ENCODE data around the gene KDR. TPM values are rescaled to one million over a fixed set of nuclear protein-coding genes. Genes with fewer than 3 reads are reported as not detected.
A peak's percentile ranks its signal among the peaks of the same experiment; 100 is the strongest.

The KDR gene
- total and polyA plus RNA-seq, 12 donors: 9.3 to 45.7 (median 23.4) TPM

DNA sequence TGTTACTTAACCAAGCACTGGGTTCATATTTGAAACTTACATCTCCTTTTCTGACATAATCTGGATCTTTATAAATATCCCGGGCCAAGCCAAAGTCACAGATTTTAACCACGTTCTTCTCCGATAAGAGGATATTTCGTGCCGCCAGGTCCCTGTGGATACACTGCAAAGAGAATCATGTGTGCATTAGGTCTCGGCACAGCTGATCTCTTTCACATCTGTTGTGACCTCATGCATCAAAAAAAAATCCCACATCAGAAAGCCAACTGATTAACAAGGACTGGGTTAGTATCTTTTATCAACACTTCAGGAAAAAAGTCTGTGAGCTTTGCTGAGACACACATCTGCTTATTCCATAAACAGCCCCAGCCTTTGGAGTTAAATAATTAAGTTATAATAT lies 35.5 kb downstream of the KDR start:
- intact Hi-C loops (cut with DNase I): loop anchor here in 1 of 10 donors (5.0 kb wide), 1 partner anchor 32 kb away; no protein-coding TSS in a partner anchor
- Histone ChIP-seq H3K27ac (peak overlapping the region in 5 of 10 donors; percentile 20 to 73 (median 45)), H3K27me3 (no peaks in the 10 kb centered on the region), H3K36me3 (peaks cover 0 to 90% (median 4%) of the 10 kb centered on the region in 9 donors), H3K9me3 (no peaks in the 10 kb centered on the region), H3K4me3 (no peak overlapping the region), H3K4me1 (peaks cover 5 to 85% (median 43%) of the 10 kb centered on the region in 9 donors)
- peak in 7 of 8 donors; percentile 50 to 89 (median 77) for ATAC-seq
- 42 to 48% methylated on average over 6 of the region's 6 CpGs for WGBS, 2 donors
- DNase-seq: peak in 1 of 2 donors; percentile 15
- TF ChIP-seq, protein P1, sequence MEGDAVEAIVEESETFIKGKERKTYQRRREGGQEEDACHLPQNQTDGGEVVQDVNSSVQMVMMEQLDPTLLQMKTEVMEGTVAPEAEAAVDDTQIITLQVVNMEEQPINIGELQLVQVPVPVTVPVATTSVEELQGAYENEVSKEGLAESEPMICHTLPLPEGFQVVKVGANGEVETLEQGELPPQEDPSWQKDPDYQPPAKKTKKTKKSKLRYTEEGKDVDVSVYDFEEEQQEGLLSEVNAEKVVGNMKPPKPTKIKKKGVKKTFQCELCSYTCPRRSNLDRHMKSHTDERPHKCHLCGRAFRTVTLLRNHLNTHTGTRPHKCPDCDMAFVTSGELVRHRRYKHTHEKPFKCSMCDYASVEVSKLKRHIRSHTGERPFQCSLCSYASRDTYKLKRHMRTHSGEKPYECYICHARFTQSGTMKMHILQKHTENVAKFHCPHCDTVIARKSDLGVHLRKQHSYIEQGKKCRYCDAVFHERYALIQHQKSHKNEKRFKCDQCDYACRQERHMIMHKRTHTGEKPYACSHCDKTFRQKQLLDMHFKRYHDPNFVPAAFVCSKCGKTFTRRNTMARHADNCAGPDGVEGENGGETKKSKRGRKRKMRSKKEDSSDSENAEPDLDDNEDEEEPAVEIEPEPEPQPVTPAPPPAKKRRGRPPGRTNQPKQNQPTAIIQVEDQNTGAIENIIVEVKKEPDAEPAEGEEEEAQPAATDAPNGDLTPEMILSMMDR (IDR thresholded peaks at IDR 0.05): no peak

DNA sequence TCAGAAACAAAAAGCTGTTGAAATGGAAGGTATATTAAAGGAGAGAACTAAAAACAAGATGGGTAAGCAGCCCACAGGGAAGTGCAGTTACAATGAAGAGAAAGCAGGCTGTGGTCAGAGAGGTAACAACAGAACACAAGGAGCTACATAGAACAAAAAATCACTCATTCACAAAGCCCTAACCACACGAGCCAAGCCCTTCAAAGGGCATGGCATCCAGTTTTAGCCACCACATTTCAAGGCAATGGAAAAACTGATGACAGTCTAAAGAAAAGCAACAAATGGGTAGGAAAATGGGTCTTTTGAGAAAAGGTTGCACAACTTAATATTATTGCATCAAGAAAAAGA lies 37.5 kb downstream of the KDR start:
- Histone ChIP-seq H3K4me1 (peaks cover 5 to 75% (median 39%) of the 10 kb centered on the region in 9 donors), H3K9me3 (no peaks in the 10 kb centered on the region), H3K27ac (peak overlapping the region in 4 of 10 donors; percentile 4 to 57 (median 22)), H3K4me3 (no peak overlapping the region), H3K36me3 (peaks cover 0 to 89% (median 4%) of the 10 kb centered on the region in 9 donors), H3K27me3 (no peaks in the 10 kb centered on the region)
- ATAC-seq: no peak
- TF ChIP-seq, protein P1 (IDR thresholded peaks at IDR 0.05): no peak
- intact Hi-C loops (cut with DNase I): loop anchor here in 1 of 10 donors (5.0 kb wide), 1 partner anchor 34 kb away; no protein-coding TSS in a partner anchor
- DNase-seq: no peak
- WGBS, 2 donors: 40 to 58% methylated on average over 1 of the region's 1 CpG

DNA sequence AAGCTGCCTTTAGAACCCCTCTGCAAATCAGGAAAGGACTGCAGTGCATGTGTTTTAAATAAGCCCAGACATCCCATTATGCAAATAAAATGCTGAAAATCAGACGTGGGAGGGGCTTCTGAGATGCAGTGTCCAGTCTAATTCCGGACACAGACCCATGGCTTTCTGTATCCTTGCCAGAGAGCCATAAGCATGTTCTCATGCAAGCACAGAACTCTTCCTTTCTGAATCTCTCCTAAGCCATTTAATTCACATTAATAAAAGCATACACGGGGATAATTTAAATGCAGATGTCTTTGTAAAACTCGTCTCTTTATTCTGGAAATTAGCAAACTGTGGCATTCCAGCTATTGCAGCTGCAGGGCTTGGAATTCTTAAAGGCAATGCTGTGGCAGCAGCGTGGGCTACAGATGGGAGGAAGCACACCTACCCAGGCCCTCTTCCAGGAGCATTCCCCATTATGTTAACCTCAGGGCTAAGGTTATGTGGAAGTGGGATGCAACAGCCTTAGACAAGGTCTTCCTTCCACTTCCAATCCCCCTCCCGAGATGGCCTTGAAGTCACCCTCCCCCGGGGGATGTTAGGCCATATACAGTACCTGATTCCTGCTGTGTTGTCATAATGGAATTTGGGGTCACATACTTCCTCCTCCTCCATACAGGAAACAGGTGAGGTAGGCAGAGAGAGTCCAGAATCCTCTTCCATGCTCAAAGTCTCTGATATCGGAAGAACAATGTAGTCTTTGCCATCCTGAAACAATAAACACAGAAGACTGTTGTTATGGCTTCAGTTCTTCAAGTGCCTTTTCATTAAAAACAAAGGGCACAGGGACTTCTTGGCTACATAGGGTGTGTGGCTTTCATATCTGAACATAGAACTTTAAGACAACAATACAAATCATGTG lies 38.1 kb downstream of the KDR start:
- 48 to 54% methylated on average over 8 of the region's 8 CpGs for WGBS, 2 donors
- Histone ChIP-seq H3K4me3 (no peak overlapping the region), H3K27me3 (no peaks in the 10 kb centered on the region), H3K36me3 (peaks cover 0 to 89% (median 4%) of the 10 kb centered on the region in 9 donors), H3K4me1 (peaks cover 5 to 69% (median 39%) of the 10 kb centered on the region in 9 donors), H3K9me3 (no peaks in the 10 kb centered on the region), H3K27ac (peak overlapping the region in 3 of 10 donors; percentile 4 to 57 (median 29))
- DNase-seq (no peak), ATAC-seq (peak in 2 of 8 donors; percentile 10 to 19)
- TF ChIP-seq, protein P1 (IDR thresholded peaks at IDR 0.05): no peak
- intact Hi-C loops (cut with DNase I): loop anchor here in 1 of 10 donors (5.0 kb wide), 1 partner anchor 35 kb away; no protein-coding TSS in a partner anchor

DNA sequence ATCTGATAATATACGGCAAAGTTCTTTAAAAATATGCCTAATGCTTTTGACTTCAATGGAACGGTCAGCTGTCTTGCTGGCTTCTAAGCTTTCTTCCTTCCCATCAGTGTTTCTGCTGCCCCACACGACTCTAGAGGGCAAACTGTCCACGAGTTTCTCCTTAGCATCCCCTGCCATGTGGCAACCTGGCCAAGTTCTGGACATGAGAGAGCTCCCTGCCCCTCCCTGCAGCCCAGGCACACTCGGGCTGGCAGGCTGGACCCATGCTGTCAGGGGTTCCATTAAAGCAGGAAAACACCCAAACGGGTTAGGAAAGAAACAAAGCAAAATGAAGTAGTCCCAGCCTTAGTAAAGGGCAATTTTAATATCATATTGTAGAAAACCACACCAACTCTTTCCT lies 38.8 kb downstream of the KDR start:
- ATAC-seq: no peak
- H3K4me1 ChIP-seq: peaks cover 2 to 62% (median 33%) of the 10 kb centered on the region in 9 donors
- TF ChIP-seq, protein P1 (IDR thresholded peaks at IDR 0.05): no peak
- no peak for DNase-seq
- no peaks in the 10 kb centered on the region for H3K9me3 ChIP-seq
- 42 to 60% methylated on average over 6 of the region's 6 CpGs for WGBS, 2 donors
- H3K36me3 ChIP-seq: peaks cover 0 to 89% (median 4%) of the 10 kb centered on the region in 9 donors
- H3K27me3 ChIP-seq: no peaks in the 10 kb centered on the region
- peak overlapping the region in 1 of 10 donors; percentile 57 for H3K27ac ChIP-seq
- H3K4me3 ChIP-seq: no peak overlapping the region
- intact Hi-C loops (cut with DNase I): loop anchor here in 1 of 10 donors (5.0 kb wide), 1 partner anchor 36 kb away; no protein-coding TSS in a partner anchor

Measured in heart right ventricle (tissue), 16 donors.